Activated T-helper 1 cell treated with Interleukin-2 at 50 U/mL for 16 hours (primary cell): Measurements from ENCODE around the gene RTL3.

Source experiments
- DNase-seq: peaks from one replicate; pipeline ENCODE4 v3.0.0-alpha.2; 2020; ENCODE audit warnings: low read depth

The RTL3 gene

GRCh38 chrX:78619834-78620233, 39.3 kb downstream of the RTL3 start:
- no peak for DNase-seq

DNA sequence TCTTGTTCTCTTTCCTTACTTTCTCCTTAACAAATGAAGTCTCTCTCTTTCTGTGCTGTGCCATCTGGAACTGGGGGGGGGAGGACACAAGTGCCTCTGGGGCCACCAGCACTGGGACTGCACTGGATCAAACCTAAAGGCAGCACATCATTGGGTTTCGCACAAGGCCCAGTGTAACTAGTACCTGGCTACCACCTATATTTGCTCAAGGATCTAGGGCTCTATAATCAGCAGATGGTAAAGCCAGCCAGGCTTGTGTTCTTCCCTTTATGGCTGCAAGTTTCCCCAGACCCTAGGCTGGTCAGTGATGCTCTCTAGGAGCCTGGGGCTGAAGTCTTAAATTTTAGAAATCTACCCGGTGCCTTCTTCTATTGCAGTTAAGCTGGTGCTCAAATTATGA, 40.1 kb downstream of the RTL3 start:
- no peak for DNase-seq

- DNase-seq: no peak
These were observed 44.9 kb downstream of the RTL3 start for GRCh38 chrX:78614264-78614663.
